SK-N-SH treated with all-trans-retinoic acid at 6 μM for 48 hours (cell line): ENCODE measurements around the gene ARHGEF4.

Source experiments
- ATAC-seq: fragments of 200-7000 bp; cut with Tn5 transposase; 3 replicates; pipeline ENCODE4 v1.9.1; 2020; ENCODE audit warnings: mild to moderate bottlenecking, moderate library complexity
- ARNTL ChIP-seq: fragments of 450-650 bp; formaldehyde crosslinking; IDR thresholded peaks from 2 replicates; pipeline ENCODE4 v1.5.0; 2020; ENCODE audit warnings: low read depth, mild to moderate bottlenecking, moderate library complexity, borderline replicate concordance
- BACH2 ChIP-seq: fragments of 250-450 bp; sonication (Bioruptor Pico); IDR thresholded peaks from 2 replicates; pipeline ENCODE4 v1.9.0; 2021; ENCODE audit warnings: mild to moderate bottlenecking, borderline replicate concordance
- CSDC2 ChIP-seq: fragments of 250-450 bp; sonication (Bioruptor Pico); IDR thresholded peaks from 2 replicates; pipeline ENCODE4 v1.5.0; 2020; ENCODE audit warnings: mild to moderate bottlenecking, moderate library complexity
- ESRRG ChIP-seq: fragments of 250-450 bp; sonication (Bioruptor Pico); IDR thresholded peaks from 2 replicates; pipeline ENCODE4 v1.6.1; 2021; ENCODE audit warnings: mild to moderate bottlenecking
- GLIS3 ChIP-seq: fragments of 250-450 bp; sonication (Bioruptor Pico); IDR thresholded peaks from 2 replicates; pipeline ENCODE4 v1.5.0; 2020; ENCODE audit warnings: mild to moderate bottlenecking, moderate library complexity
- ISL1 ChIP-seq: fragments of 250-450 bp; sonication (Bioruptor Pico); IDR thresholded peaks from 2 replicates; pipeline ENCODE4 v2.1.2; 2022; ENCODE audit warnings: mild to moderate bottlenecking, moderate library complexity
- OSR1 ChIP-seq: fragments of 250-450 bp; sonication (Bioruptor Pico); IDR thresholded peaks from 2 replicates; pipeline ENCODE4 v1.8.0; 2022; ENCODE audit warnings: moderate library complexity, mild to moderate bottlenecking, inconsistent platforms
- PPARA ChIP-seq: fragments of 250-450 bp; sonication (Bioruptor Pico); IDR thresholded peaks from 2 replicates; pipeline ENCODE4 v1.5.0; 2020; ENCODE audit warnings: mild to moderate bottlenecking, borderline replicate concordance
- RARB ChIP-seq: fragments of 250-450 bp; sonication (Bioruptor Pico); IDR thresholded peaks from 2 replicates; pipeline ENCODE4 v1.8.0; 2021; ENCODE audit warnings: mild to moderate bottlenecking, moderate library complexity
- SNAI2 ChIP-seq: fragments of 250-450 bp; sonication (Bioruptor Pico); IDR thresholded peaks from 2 replicates; pipeline ENCODE4 v1.5.0; 2020; ENCODE audit warnings: mild to moderate bottlenecking, moderate library complexity
- TCF4 ChIP-seq: fragments of 250-450 bp; sonication (Bioruptor Pico); IDR thresholded peaks from 2 replicates; pipeline ENCODE4 v1.8.0; 2021; ENCODE audit warnings: mild to moderate bottlenecking, moderate library complexity, borderline replicate concordance
- TOX ChIP-seq: fragments of 250-450 bp; sonication (Bioruptor Pico); IDR thresholded peaks from 2 replicates; pipeline ENCODE4 v1.8.0; 2021; ENCODE audit warnings: mild to moderate bottlenecking, moderate library complexity, borderline replicate concordance
- TSHZ2 ChIP-seq: fragments of 250-450 bp; sonication (Bioruptor Pico); IDR thresholded peaks from 2 replicates; pipeline ENCODE4 v1.5.0; 2020; ENCODE audit warnings: mild to moderate bottlenecking, moderate library complexity
- ZC3H10 ChIP-seq: fragments of 250-450 bp; sonication (Bioruptor Pico); IDR thresholded peaks from 2 replicates; pipeline ENCODE4 v1.5.1; 2021; ENCODE audit warnings: mild to moderate bottlenecking, moderate library complexity
- ZFP3 ChIP-seq: fragments of 250-450 bp; sonication (Bioruptor Pico); IDR thresholded peaks from 2 replicates; pipeline ENCODE4 v1.5.0; 2020; ENCODE audit warnings: mild to moderate bottlenecking, moderate library complexity
- ZFP30 ChIP-seq: fragments of 450-650 bp; formaldehyde crosslinking; IDR thresholded peaks from 2 replicates; pipeline ENCODE4 v1.5.0; 2022; ENCODE audit warnings: mild to moderate bottlenecking, moderate library complexity
- ZNF565 ChIP-seq: fragments of 450-650 bp; formaldehyde crosslinking; conservative IDR thresholded peaks from 2 replicates; pipeline ENCODE4 v1.5.0; 2020; ENCODE audit warnings: low read depth, mild to moderate bottlenecking, moderate library complexity
- ZNF70 ChIP-seq: fragments of 450-650 bp; formaldehyde crosslinking; IDR thresholded peaks from 2 replicates; pipeline ENCODE4 v1.5.0; 2020; ENCODE audit warnings: mild to moderate bottlenecking, moderate library complexity
- ZNF8 ChIP-seq: fragments of 450-650 bp; formaldehyde crosslinking; IDR thresholded peaks from 2 replicates; pipeline ENCODE4 v1.5.0; 2020; ENCODE audit warnings: mild to moderate bottlenecking, moderate library complexity
- TF ChIP-seq, protein P1 (sequence below): fragments of 250-450 bp; sonication (Bioruptor Pico); IDR thresholded peaks from 2 replicates; pipeline ENCODE4 v1.5.1; 2021; ENCODE audit warnings: mild to moderate bottlenecking, moderate library complexity
- TF ChIP-seq, protein P2 (sequence below): fragments of 250-450 bp; sonication (Bioruptor Pico); IDR thresholded peaks from 2 replicates; pipeline ENCODE4 v1.8.0; 2021; ENCODE audit warnings: low read depth, mild to moderate bottlenecking, moderate library complexity, borderline replicate concordance
- TF ChIP-seq, protein P3 (sequence below): fragments of 250-450 bp; sonication (Bioruptor Pico); IDR thresholded peaks from 2 replicates; pipeline ENCODE4 v1.5.1; 2020; ENCODE audit warnings: low read depth, mild to moderate bottlenecking, moderate library complexity
- TF ChIP-seq, protein P4 (sequence below): fragments of 250-450 bp; sonication (Bioruptor Pico); IDR thresholded peaks from 2 replicates; pipeline ENCODE4 v1.8.0; 2020; ENCODE audit warnings: mild to moderate bottlenecking, moderate library complexity, borderline replicate concordance

The ARHGEF4 gene

GRCh38 chr2:130871843-130872740 is 35.4 kb downstream of the ARHGEF4 start:
- TF ChIP-seq TOX (CRISPR knock-in tag) (no peak), CSDC2 (CRISPR knock-in tag) (no peak), BACH2 (CRISPR knock-in tag) (no peak), PPARA (no peak), ZNF8 (CRISPR knock-in tag) (no peak), ISL1 (no peak), SNAI2 (CRISPR knock-in tag) (no peak), OSR1 (no peak), GLIS3 (no peak), ZFP3 (CRISPR knock-in tag) (no peak), ZC3H10 (CRISPR knock-in tag) (no peak), ZFP30 (CRISPR knock-in tag) (no peak), ARNTL (CRISPR knock-in tag) (no peak), RARB (CRISPR knock-in tag) (no peak), ZNF70 (CRISPR knock-in tag) (no peak), TSHZ2 (CRISPR knock-in tag) (no peak)
- TF ChIP-seq, protein P1, sequence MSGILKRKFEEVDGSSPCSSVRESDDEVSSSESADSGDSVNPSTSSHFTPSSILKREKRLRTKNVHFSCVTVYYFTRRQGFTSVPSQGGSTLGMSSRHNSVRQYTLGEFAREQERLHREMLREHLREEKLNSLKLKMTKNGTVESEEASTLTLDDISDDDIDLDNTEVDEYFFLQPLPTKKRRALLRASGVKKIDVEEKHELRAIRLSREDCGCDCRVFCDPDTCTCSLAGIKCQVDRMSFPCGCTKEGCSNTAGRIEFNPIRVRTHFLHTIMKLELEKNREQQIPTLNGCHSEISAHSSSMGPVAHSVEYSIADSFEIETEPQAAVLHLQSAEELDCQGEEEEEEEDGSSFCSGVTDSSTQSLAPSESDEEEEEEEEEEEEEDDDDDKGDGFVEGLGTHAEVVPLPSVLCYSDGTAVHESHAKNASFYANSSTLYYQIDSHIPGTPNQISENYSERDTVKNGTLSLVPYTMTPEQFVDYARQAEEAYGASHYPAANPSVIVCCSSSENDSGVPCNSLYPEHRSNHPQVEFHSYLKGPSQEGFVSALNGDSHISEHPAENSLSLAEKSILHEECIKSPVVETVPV, result no peak
- TF ChIP-seq, protein P2, sequence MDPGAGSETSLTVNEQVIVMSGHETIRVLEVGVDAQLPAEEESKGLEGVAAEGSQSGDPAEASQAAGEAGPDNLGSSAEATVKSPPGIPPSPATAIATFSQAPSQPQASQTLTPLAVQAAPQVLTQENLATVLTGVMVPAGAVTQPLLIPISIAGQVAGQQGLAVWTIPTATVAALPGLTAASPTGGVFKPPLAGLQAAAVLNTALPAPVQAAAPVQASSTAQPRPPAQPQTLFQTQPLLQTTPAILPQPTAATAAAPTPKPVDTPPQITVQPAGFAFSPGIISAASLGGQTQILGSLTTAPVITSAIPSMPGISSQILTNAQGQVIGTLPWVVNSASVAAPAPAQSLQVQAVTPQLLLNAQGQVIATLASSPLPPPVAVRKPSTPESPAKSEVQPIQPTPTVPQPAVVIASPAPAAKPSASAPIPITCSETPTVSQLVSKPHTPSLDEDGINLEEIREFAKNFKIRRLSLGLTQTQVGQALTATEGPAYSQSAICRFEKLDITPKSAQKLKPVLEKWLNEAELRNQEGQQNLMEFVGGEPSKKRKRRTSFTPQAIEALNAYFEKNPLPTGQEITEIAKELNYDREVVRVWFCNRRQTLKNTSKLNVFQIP (CRISPR knock-in tag), result no peak
- TF ChIP-seq, protein P3, sequence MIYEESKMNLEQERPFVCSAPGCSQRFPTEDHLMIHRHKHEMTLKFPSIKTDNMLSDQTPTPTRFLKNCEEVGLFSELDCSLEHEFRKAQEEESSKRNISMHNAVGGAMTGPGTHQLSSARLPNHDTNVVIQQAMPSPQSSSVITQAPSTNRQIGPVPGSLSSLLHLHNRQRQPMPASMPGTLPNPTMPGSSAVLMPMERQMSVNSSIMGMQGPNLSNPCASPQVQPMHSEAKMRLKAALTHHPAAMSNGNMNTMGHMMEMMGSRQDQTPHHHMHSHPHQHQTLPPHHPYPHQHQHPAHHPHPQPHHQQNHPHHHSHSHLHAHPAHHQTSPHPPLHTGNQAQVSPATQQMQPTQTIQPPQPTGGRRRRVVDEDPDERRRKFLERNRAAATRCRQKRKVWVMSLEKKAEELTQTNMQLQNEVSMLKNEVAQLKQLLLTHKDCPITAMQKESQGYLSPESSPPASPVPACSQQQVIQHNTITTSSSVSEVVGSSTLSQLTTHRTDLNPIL (CRISPR knock-in tag), result no peak
- TF ChIP-seq, all 23 proteins: peak for 0
- ATAC-seq, result no peak

DNA sequence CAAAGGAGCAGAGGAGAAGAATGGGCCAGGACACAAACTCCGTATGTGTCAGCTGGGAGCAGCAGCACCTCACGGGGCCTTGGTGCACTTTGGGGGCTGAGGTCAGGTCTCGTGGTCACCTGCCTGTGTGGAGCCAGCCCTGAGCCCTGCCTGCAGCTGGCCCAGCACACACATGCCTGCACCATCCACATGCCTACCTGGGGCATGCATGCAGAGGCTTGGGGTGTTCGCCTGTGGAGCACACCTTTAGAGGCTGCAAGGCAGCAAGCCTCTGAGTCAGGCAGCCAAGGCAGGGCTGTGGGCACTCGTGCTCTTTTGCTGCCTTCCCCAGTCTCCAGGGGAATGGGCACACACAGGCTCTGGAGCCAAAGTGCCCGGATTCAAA is 36.0 kb downstream of the ARHGEF4 start:
- ATAC-seq, result no peak
- TF ChIP-seq ARNTL (CRISPR knock-in tag) (no peak), RARB (CRISPR knock-in tag) (no peak), BACH2 (CRISPR knock-in tag) (no peak)
- TF ChIP-seq, protein P4, sequence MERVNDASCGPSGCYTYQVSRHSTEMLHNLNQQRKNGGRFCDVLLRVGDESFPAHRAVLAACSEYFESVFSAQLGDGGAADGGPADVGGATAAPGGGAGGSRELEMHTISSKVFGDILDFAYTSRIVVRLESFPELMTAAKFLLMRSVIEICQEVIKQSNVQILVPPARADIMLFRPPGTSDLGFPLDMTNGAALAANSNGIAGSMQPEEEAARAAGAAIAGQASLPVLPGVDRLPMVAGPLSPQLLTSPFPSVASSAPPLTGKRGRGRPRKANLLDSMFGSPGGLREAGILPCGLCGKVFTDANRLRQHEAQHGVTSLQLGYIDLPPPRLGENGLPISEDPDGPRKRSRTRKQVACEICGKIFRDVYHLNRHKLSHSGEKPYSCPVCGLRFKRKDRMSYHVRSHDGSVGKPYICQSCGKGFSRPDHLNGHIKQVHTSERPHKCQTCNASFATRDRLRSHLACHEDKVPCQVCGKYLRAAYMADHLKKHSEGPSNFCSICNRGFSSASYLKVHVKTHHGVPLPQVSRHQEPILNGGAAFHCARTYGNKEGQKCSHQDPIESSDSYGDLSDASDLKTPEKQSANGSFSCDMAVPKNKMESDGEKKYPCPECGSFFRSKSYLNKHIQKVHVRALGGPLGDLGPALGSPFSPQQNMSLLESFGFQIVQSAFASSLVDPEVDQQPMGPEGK (CRISPR knock-in tag), result no peak

- ATAC-seq, result peak; percentile 94
- no peak for TF ChIP-seq ISL1
- no peak for TF ChIP-seq PPARA
- TF ChIP-seq ARNTL (CRISPR knock-in tag), result no peak
- TF ChIP-seq ZC3H10 (CRISPR knock-in tag), result no peak
- no peak for TF ChIP-seq ESRRG (CRISPR knock-in tag)
- TF ChIP-seq TCF4 (CRISPR knock-in tag), result no peak
- TF ChIP-seq TOX (CRISPR knock-in tag), result no peak
- no peak for TF ChIP-seq ZNF70 (CRISPR knock-in tag)
- no peak for TF ChIP-seq RARB (CRISPR knock-in tag)
- no peak for TF ChIP-seq ZNF8 (CRISPR knock-in tag)
- no peak for TF ChIP-seq ZNF565 (CRISPR knock-in tag)
- TF ChIP-seq GLIS3, result no peak
- TF ChIP-seq SNAI2 (CRISPR knock-in tag), result no peak
- no peak for TF ChIP-seq ZFP30 (CRISPR knock-in tag)
- TF ChIP-seq, all 23 proteins: peak for 0
Measured at GRCh38 chr2:130873700-130874346, 37.1 kb downstream of the ARHGEF4 start.
